Kidney capillary endothelial cell (primary cell): ENCODE measurements around the gene ZFAND3.

Experiments
- DNase-seq: peaks from one replicate; pipeline ENCODE4 v3.0.0-alpha.2; 2018; ENCODE audit warnings: low spot score

Gene ZFAND3

DNA sequence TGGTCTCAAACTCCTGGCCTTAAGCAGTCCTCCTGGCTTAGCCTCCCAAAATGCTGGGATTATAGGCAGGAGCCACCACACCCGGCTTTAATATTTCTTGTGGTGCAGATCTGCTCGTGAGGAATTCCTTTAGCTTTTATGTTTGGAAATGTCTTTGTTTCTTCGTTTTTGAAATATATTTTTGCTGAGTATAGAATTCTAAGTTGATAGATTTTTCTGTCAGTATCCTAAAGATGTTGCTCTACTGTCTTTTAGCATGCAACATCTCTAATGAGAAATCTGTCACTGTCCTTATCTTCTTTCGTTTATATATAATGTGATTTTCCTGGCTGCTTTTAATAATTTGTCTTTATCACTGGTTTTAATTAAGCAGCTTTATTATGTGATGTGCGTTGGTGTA, 75.1 kb downstream of the ZFAND3 start:
- DNase-seq = no peak

DNA sequence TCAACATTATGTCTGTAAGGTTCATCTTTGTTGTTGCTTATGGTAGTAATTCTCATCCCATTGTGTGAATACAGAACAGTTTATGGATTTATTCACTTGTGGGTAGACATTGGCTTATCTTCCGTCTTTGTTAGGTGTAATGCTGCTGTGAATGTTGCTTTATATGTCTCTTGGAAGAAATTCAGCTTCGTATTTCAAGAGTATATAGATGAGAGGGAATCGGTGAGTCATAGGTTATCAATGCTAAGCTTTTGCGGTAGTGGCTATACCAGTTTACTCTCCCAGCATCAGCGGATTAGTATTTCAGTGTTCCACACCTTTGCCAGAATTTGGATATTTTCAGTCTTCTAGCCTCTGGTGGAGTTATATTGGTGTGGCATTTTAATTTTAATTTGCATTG, 77.8 kb downstream of the ZFAND3 start:
- no peak for DNase-seq

DNA sequence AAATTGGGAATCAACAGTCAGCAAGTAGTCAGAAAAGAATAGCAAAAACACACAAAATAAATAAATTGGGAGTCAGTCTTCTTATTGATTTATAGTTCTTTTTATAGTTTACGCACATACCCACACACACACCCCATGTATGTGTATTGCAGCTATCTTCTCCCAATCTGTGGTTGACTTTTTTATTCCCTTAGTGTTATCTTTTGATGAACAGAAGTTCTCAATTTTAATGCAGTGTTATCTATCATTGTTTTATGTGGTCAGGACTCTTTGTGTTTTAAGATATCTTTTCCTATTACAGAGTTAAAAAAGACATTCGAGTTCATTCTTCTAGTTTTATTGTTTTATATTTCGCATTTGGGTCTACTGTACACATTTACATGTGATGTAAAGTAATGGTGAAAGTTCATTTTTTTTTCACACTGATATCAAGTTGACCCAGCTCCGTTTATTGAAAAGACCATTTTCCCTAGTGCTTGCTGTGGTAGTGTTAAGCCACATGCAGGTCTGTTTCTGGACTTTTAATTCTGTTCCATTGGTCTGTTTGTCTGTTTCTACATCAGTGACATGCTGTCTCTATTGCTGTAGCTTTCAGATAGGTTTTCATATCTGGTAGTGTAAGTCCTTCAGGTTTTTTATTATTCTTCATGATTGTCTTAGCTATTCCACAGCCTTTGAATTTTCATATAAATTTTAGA, 78.4 kb downstream of the ZFAND3 start:
- no peak for DNase-seq

DNA sequence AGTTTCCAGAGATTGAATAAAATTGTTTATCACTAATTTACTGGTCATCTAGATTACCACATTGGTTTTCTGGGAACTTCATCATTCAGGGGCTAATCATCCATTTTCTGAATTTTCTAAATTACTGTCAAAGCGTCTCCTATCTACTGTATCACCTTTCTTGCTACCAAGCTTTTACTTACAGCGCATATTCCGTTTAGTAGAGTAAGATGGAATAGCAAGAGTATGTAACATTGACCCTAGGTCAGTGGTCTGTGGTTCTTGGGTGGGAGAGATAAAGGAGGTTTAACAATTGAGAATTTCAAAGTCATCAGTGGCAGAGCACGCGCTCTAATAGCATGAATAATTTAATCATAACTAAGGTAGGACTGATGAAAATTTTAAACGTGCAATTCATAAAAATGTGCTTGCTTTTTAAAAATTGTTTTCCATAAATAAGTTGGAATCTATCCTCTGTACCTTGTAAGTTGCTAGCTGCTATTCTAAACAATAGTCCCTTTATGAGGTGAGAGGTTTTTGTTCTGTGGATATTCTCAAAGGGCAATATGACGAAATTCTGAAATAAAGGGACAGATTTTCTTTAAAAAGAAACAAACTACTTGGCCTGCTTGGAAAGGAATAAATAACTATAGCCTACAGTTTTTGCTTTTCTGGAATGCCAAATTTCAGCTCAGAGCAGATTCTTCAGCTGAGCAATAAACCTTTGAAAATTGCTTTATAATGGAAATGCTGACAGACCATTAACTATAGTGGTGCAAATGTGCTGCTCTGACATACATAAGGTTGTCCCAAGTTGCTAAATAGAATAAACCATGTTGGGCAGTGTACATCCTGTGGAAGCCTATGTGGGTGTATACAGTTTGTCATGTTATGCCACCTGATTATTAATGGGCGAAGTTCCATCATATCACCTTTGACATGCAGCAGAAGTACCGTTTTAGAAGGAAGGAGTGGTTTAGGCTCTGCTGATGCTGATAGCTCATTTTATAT, 84.1 kb downstream of the ZFAND3 start:
- DNase-seq = no peak

DNA sequence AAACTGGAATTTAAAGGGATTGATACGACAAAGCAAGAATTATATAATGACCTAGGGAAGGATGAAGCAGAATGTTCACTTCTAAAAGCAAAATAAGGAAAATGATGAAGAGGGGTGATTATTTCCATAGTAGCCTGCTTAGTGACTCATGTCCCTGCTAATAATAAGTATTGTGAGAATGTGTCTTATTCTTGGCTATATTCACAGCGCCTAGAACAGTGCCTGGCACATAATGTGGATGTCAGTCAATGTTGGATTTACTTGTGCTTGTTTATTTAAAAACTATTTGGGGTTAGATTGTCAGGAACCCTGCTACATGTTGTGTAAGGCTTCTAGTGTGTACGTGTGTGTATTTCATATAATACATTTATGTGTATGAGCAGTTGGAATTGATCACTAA, 85.1 kb downstream of the ZFAND3 start:
- no peak for DNase-seq

DNA sequence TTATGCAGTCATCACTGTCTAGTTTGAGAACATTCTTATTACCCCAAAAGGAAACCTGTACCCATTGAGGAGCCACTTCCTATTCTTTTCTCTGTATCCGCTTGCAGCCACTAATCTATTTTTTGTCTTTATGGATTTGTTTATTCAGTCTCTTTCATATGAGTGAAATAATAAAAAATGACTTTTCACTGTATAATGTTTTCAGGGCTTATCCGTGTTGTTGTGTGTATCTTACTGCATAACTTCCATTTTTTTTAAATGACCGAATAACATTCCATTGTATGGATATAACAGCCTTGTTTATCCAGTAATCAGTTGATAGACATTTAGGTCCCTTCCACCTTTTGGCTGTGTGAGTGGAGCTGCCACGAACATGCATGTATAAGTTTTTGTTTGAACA, 86.6 kb downstream of the ZFAND3 start:
- DNase-seq = no peak

DNA sequence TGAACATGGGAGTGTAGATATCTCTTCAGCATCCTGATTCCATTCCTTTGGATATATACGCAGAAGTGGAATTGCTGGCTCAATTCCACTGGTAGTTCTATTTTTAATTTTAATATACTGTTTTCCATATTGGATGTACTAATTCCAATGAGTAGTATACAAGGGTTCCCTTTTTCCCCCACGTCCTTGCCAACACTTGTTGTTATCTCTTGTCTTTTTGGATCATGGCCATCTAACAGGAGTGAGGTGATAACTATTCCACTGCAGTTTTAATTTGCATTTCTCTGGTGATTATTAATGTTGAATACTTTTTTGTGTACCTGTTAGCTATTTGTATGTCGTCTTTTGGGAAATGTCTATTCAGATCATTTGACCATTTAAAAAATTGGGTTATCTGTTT, 91.5 kb downstream of the ZFAND3 start:
- no peak for DNase-seq

DNA sequence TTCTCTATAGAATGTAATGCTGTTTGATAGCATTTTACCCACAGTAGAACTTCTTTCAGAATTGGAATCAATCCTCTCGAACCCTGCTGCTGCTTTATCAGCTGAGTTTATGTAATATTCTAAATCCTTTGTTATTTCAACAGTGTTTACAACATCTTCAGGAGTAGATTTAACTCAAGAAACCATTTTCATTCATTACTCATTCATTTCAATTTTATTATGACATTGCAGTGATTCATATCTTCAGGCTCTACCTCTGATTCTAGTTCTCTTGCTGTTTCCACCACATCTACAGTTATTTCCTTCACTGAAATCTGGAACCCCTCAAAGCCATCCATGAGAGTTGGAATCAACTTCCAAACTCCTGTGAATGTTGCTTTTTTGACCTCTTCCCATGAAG, 93.7 kb downstream of the ZFAND3 start:
- no peak for DNase-seq

DNA sequence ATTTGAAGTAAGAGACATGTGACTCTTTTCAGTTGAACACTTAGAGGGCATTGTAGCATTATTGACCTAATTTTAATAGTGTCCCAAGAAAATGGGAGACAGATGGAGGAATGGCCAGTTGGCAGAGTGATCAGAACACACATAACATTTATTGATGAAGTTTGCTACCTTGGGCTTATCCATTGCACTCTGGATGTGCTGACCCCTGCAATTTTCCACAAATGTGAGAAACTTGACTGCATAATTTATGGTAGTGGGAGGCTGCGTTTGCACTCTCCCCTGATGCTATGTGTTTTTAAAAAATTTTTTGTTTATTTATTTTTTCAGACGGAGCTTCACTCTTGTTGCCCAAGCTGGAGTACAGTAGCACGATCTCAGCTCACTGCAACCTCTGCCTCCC, 95.9 kb downstream of the ZFAND3 start:
- DNase-seq = no peak

DNA sequence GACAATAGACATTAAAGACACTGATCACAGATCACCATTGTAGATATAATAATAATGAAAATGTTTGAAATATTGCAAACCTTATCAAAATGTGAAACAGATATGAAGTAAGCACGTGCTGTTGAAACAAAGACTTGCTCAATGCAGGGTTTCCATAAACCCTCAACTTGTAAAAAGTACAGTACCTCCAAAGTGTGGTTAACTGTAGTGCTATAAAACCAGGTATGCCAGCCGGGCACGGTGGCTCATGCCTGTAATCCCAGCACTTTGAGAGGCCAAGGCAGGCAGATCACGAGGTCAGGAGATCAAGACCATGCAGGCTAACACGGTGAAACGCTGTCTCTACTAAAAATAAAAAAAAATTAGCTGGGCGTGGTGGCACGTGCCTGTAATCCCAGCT, 96.6 kb downstream of the ZFAND3 start:
- no peak for DNase-seq

DNA sequence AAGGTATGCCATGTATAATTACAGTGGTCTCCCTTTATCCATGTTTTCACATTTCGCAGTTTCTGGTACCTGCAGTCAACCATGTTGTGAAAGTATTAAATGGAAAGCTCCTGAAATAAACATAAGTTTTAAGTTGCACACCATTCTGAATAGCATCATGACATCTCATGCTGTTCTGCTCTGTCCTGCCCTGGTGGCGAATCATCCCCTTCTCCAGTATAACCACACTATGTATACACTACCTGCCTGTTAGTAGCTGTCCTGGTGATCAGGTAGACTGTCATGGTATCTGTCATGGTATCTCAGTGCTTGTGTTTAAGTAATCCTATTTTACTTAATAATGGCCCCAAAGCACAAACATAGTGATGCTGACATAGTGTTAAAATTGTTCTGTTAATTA, 97.1 kb downstream of the ZFAND3 start:
- no peak for DNase-seq

DNA sequence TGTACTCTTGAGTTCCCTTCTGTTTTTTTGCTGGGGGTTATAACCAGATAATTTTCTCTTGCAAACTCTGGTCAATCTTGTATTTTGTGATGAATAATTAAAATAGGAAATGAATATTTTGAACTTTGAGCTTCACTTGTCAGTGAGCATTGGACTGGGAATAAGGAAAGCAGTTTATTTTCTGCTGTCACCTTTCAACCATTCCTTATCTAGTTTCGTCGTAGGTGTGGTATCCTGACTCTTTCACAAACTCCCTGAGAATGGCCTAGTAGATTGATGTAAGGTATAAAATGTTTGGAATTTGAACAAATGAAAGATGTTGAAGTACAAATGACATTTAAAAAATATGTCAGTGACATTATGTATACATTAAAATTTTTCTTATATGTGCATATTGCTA, 98.0 kb downstream of the ZFAND3 start:
- no peak for DNase-seq

DNA sequence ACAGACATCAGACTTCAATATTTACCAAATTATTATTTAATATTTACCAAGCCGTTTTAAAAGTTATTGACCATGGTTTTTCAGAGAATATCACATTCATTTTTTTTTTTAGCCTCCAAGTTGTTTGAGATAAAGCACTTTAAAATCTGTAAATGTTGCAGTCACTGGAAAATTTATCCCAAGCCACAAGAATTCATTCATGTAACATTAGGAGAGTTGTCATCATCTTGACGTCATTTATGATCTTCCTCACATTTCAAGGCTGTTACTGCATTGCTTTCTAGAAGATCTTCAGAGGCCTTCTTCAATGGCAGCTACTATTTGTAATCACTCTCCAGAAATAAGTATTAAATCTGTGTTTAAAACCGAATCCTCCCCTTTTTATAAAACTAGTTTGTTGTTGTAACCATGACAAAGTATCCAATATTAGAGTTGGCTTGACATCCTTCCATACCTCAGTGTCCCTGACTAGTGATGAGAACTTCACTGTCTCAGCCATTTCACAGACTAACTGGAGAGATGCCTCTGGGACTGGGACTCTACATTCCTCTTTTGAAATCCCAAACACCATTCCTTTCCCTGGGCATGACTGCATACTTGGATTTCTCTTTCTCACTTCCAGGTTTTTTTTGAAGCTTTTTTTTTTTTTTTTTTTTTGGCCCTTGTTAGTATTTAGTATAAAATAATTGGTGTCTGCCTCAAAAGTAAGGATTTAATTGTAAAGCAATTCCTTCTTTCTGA, 100.1 kb downstream of the ZFAND3 start:
- DNase-seq = no peak

DNA sequence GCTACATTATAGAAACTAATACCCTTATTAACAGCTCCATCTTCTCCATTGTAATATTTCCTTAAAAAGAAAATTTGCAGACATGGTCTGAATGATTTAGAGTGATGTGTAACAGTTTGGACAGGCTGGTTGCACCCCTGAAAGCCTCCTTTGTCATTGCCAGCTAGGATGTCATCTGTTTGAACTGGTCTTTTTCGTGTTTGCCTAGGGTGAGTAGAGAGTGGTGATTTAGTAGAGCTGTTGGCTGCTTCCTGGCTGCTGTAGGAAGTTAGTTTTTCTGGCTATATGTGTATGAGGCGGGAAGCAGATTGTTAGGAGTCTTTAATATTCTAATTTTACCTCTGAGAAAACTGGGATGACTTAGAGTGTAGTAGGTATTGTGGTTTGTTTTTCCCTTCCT, 101.1 kb downstream of the ZFAND3 start:
- no peak for DNase-seq

DNA sequence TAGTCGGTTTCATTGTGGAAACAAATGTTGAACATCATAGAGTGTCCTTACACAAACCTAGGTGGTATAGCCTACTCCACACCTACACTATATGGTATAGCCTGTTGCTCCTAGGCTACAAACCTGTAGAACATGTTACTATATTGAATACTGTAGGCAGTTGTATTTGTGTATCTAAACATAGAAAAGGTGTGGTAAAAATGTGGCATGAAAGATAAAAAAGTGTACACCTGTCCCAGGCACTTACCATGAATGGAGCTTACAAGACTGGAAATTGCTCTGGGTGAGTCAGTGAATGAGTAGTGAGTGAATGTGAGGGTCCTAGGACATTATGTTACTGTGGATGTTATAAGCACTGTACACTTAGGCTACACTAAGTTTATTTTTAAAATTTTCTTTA, 103.0 kb downstream of the ZFAND3 start:
- DNase-seq = no peak

DNA sequence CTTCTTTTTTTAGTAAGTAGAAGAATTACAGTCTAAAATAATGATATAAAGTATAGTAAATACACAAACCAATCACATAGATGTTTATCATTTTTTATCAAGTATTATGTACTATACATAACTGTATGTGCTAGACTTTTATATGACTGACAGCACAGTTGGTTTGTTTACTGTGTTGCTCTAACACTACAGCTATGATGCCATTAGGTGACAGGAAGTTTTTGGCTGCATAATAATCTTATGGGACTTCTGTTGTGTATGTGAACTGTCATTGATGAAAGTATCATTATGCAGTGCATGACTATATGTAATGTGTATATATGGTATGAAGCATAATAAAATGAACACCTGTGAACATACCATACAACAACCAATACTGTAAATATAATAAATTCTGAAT, 104.0 kb downstream of the ZFAND3 start:
- DNase-seq = no peak

DNA sequence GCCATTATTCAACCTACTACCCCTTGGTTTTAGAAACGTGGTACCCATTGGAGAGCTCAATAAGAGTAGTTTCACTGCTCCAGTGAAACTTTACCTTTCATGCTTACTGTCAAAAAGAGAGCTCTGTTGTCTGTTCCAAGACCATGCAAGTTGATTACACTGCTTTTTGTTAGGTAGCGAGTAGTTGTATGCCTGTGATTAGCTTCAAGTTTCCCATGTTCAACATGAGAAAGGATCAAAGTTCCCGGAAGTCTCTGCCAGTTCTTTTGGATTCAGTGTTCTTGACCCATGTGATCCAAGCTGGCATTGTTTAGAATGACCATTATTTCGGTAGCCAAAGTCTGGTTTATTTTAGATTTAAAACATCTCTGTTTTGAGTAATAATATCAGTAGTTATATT, 107.1 kb downstream of the ZFAND3 start:
- no peak for DNase-seq

DNA sequence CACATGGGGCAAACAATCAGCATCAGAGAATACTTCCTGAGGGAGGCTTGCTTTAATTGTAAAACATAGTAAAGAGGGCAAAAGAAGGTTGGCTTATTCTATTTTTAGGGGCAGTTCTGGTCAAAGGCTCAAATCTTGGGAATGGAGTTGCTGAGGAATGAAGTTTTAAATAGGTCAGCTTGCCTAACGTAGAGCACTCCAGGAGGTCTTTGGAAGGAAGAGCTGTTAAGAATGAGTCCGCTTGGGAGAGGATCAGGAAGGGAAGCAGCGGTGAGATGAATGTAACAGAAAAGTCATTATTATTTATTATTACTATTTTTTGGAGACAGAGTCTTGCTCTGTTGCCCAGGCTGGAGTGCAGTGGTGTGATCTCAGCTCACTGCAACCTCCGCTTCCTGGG, 108.7 kb downstream of the ZFAND3 start:
- DNase-seq = no peak

DNA sequence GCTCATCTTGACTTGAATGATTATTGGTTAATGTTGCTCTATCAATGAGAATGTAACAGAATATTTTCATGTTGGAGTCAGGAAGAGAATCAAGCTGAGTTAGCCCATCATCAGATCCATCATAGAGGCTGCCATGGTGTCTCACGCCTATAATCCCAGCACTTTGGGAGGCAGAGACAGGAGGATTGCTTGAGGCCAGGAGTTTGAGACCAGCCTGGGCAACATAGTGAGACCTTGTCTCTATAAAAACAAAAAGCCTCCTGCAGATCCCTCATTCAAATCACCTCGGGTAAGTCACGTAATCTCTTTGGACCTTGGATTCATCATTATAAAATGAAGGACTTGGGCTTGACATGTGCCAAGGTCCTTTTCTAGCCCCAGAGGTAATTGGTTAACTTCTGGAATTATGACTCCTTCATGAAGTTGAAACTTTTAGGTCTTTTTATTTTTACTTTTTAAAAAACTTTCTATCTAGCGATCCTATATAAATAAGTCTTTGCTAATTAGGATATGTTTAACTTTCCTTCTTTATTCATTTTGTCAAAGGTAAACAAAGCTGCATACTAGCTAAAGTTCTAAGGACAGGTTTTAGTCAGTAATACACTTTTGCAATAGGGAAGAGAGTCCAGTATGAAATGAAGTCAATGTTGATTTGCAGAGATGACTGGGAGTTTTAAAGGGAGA, 110.9 kb downstream of the ZFAND3 start:
- no peak for DNase-seq

DNA sequence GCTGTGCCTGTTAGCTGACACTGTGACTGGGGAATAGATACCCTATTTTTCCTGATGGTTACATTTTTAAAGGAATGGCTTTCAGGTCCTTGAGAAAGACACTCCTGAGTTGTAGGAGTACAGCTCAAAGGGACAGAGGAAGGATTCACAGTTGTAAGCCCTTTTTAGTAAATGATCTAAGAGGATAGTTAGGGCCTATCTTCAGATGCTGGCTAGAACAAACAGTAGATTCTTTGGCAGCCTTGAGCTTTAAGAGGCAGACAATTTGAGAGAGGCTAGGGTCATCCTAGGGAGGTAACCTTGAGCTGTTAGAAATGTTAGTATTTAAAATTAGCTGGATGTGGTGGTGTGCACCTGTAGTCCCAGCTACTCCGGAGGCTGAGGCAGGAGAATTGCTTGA, 111.5 kb downstream of the ZFAND3 start:
- DNase-seq = no peak

DNA sequence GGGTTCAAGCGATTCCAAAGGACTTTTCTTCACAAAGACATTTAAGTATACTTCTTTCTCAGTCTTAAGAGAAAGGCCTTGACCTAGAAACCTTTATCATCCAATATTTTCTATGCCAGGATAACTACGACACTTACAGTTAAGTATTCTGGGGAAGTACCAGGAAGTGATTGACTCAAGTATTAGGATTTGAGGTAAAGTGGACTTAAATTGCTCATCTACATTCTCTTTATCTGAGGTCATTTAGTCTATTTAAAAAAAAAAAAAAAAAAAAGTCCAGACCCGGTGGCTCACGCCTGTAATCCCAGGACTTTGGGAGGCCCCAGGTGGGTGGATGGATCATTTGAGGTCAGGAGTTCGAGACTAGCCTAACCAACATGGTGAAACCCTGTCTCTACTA, 114.7 kb downstream of the ZFAND3 start:
- DNase-seq = no peak

DNA sequence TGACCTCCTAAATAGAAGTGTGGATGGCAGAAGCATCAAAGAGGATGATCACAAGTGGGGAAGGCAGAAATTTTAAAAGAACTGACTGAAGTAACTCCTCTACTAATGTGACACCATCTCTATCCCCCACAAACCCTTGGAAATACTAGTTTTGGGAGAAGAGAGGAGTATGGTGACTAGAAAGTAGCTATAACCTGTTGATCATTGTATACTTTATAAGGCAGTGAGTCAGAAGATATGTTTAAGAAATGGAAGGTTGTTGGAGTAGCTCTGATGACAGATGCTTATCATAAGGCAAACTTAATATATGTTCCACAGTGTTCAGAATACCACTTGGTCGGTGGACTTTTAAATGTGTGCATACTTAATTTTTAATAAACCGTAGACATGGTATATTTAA, 116.6 kb downstream of the ZFAND3 start:
- no peak for DNase-seq
